ENCODE measurements around the gene ADIRF.
"Not testable (repeated sequence)": the region's sequence is repeated elsewhere in the genome, so short reads cannot be mapped to it uniquely, and the experiment has no call there.

Gene ADIRF

GRCh38 chr10:86979296-86979818 is 11.1 kb downstream of the ADIRF start:
- DNase-seq (ENCODE audit: low read depth), result no peak

DNA sequence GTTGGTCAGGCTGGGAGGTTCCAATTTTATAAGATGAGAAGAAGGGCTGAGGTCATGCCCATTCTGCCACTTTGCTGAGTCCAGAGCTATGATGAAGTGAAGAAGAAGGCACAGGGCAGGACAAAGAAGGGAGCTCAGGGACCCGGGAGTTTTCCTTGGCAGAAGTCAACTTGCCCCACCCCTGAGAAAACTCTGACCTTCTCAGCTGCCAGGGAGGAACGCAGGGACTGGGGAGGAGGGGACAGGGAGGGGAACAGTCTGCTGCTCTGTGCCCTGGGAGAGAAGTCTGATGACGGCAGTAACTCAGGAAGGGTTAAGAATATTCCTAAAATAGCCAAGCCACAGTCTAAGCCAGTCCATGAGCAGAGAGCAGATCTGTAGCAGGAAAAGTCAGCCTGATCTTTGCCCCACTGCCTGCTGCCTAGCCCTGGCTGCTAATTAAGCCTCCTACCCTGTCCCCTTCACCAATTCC is 11.7 kb downstream of the ADIRF start:
- no peak for DNase-seq (ENCODE audit: low read depth)

- not testable (repeated sequence) for DNase-seq (ENCODE audit: low read depth)
Measured at GRCh38 chr10:86981020-86981419, 12.7 kb downstream of the ADIRF start.

DNA sequence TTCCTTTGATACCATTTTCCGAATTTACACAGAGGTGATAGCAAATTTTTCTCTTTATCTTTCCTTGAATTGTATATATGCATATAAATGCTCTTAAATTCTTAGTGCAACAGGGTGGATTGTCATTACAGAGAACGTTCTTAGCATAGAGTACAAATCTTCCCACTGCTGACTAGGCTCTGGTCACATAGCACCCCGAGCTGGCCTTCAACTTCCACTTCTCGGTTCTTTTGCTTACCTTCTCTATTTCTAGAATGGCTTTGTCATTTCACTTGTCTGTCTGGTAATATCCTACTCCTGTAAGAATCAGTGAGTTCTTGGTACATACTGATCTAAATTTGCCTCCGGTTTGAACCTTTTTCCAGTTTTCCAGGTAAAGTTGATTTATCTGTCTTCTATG is 13.4 kb downstream of the ADIRF start:
- no peak for DNase-seq (ENCODE audit: low read depth)

- not testable (repeated sequence) for DNase-seq (ENCODE audit: low read depth)
Measured at GRCh38 chr10:86984498-86984897, 16.2 kb downstream of the ADIRF start.

- DNase-seq (ENCODE audit: low read depth), result no peak
Measured at GRCh38 chr10:86988520-86988919, 20.2 kb downstream of the ADIRF start.

DNA sequence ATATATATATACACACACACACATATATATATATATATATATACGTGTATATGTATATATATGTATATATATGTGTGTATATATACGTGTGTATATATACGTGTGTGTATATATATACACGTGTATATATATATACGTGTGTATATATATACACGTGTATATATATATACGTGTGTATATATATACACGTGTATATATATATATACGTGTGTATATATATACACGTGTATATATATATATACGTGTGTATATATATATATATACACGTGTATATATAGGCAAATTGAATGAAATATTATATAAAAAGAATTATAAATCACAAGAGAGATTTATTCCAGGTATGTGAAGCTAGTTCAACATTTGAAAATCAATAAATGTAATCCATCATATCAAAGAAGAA is 23.1 kb downstream of the ADIRF start:
- not testable (repeated sequence) for DNase-seq (ENCODE audit: low read depth)

DNA sequence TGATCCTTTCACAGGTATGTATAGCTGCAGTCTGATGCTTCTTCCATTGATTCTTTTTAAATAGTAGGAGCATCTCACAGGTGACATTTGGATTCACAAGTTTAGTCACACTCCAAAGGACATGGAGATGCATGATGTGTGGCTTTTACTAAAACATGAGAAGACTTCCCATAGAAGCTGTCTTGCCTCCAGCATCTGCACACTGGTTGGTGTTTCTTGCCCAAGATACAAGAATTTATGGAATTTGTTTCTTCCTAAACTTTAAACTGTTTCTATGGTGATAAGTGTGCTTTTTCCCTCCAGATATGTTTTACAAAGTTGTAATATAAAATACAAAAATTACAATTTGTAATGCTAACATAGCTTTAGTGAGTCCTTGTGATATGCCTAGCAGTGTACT is 24.2 kb downstream of the ADIRF start:
- no peak for DNase-seq (ENCODE audit: low read depth)

- DNase-seq (ENCODE audit: low read depth), result no peak
Measured at GRCh38 chr10:86992929-86993328, 24.6 kb downstream of the ADIRF start.

GRCh38 chr10:86999802-87000403 is 31.6 kb downstream of the ADIRF start:
- DNase-seq (ENCODE audit: low read depth), result not testable (repeated sequence)

DNA sequence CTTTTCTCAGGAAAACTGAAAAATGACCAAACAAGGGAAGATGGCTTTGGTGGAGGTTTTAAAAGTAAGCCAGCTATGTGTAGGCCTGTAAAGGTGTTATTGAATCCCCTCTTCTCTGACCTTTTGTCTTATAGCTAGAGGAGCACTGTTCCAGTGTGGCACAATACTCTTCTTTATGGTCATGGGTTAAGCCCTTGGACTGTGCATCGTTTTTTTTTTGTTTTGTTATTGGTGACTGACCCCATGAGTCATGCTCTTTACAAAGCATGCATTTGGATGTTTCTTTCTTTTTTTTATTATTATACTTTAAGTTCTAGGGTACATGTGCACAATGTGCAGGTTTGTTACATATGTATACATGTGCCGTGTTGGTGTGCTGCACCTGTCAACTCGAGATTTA is 32.2 kb downstream of the ADIRF start:
- DNase-seq (ENCODE audit: low read depth), result no peak

GRCh38 chr10:87007124-87007523 is 38.8 kb downstream of the ADIRF start:
- not testable (repeated sequence) for DNase-seq (ENCODE audit: low read depth)

DNA sequence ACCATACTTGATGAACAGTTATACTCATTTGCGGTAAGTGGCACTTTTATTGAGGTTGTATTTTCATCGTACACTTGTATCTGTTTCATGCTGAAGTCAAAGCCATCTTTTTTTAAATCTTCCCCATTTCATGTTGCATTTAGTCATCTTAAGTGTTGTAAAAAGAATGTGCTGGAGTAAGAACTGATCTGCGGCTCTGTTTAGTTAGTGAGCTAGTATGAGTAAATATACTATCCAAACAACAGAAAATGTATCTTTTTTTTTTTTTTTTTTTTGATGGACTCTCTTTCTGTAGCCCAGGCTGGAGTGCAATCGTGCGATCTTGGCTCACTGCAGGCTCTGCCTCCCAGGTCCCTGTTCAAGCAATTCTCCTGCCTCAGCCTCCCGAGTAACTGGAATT is 39.4 kb downstream of the ADIRF start:
- DNase-seq (ENCODE audit: low read depth), result not testable (repeated sequence)

GRCh38 chr10:87008303-87008702 is 40.0 kb downstream of the ADIRF start:
- not testable (repeated sequence) for DNase-seq (ENCODE audit: low read depth)

- not testable (repeated sequence) for DNase-seq (ENCODE audit: low read depth)
Measured at GRCh38 chr10:87009134-87009696, 40.9 kb downstream of the ADIRF start.

GRCh38 chr10:87013528-87013927 is 45.2 kb downstream of the ADIRF start:
- not testable (repeated sequence) for DNase-seq (ENCODE audit: low read depth)

GRCh38 chr10:87014986-87015716 is 46.9 kb downstream of the ADIRF start:
- not testable (repeated sequence) for DNase-seq (ENCODE audit: low read depth)

- not testable (repeated sequence) for DNase-seq (ENCODE audit: low read depth)
Measured at GRCh38 chr10:87018127-87018526, 49.8 kb downstream of the ADIRF start.

DNA sequence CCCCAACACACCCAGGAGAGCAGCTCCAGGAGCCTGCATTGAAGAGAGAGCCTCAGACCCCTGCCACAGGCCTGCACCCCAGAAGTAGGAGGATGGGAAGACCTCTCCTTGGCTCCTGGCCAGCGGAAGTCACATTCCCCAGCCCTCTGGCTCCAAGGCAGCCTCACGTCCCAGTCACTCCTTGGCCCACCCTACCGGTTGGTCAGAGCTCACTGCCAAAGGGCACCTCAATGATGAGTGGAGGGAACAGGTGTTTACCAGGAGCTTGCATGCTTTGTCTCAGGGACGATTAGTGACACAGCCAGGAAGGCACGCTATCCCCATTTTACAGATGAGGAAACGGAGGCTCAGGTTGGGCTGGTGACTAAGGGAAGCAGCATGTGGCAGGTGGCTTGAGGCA is 50.8 kb downstream of the ADIRF start:
- not testable (repeated sequence) for DNase-seq (ENCODE audit: low read depth)

DNA sequence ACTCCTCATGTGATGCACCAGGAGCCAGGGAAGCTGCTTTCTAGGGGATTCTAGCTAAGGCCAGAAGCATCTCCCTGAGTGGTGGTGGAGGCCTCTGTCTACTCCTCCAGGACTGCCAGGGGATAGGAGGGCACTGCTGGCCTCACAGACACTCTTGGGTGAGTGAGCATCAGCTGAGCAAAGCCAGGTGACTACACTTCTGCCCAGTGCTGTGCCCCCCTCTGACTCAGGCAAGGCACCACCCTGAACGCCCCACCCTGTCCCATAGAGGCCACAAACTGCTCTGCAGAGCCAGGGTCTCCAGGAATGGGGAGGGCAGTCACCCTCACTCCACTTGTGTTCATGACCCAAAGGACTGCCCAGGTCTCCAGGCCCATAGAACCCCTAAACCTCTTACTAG is 51.2 kb downstream of the ADIRF start:
- DNase-seq (ENCODE audit: low read depth), result not testable (repeated sequence)

GRCh38 chr10:87020056-87020455 is 51.8 kb downstream of the ADIRF start, which contains the start of gene FAM25A:
FAM25A (plus strand) TSS chr10:87020294; CDS start chr10:87020325, 31 bp downstream.
- DNase-seq (ENCODE audit: low read depth), result not testable (repeated sequence)
